ENCODE measurements around the gene AGBL4.

The AGBL4 gene

DNA sequence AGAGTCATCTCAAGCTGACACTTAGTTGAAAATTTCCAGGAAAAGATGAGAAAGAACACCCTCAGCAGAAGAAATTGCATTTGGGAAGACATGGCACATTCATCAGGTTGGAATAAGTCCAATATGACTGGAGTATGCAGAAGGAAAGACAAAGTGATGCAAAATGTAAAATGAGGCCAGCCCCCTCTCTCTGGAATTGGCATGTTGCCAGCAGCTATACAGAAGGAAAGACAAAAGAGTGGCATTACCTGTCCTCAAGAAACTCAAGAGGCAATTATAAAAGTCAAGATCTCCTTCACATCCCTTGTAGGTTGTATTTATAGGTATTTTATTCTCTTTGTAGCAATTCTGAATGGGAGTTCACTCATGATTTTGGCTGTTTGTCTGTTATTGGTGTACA lies 426.3 kb downstream of the AGBL4 start:
- TF ChIP-seq, protein P1, sequence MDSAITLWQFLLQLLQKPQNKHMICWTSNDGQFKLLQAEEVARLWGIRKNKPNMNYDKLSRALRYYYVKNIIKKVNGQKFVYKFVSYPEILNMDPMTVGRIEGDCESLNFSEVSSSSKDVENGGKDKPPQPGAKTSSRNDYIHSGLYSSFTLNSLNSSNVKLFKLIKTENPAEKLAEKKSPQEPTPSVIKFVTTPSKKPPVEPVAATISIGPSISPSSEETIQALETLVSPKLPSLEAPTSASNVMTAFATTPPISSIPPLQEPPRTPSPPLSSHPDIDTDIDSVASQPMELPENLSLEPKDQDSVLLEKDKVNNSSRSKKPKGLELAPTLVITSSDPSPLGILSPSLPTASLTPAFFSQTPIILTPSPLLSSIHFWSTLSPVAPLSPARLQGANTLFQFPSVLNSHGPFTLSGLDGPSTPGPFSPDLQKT (IDR thresholded peaks at IDR 0.05; ENCODE audit: borderline replicate concordance, low read depth, low read length): no peak
- no peak for TF ChIP-seq ZNF560 (tag by site-specific recombination; IDR thresholded peaks at IDR 0.05; ENCODE audit: borderline replicate concordance)
- no peak for TF ChIP-seq RBAK (tag by site-specific recombination; IDR thresholded peaks at IDR 0.05)
- TF ChIP-seq ZBTB17 (tag by site-specific recombination; IDR thresholded peaks at IDR 0.05): no peak
- TF ChIP-seq ZNF169 (tag by site-specific recombination; IDR thresholded peaks at IDR 0.05): no peak
- no peak for TF ChIP-seq ZSCAN23 (tag by site-specific recombination; IDR thresholded peaks at IDR 0.05)
- no peak for TF ChIP-seq KLF16 (tag by site-specific recombination; IDR thresholded peaks at IDR 0.05)
- TF ChIP-seq ZNF785 (tag by site-specific recombination; IDR thresholded peaks at IDR 0.05): no peak
- TF ChIP-seq, protein P2, sequence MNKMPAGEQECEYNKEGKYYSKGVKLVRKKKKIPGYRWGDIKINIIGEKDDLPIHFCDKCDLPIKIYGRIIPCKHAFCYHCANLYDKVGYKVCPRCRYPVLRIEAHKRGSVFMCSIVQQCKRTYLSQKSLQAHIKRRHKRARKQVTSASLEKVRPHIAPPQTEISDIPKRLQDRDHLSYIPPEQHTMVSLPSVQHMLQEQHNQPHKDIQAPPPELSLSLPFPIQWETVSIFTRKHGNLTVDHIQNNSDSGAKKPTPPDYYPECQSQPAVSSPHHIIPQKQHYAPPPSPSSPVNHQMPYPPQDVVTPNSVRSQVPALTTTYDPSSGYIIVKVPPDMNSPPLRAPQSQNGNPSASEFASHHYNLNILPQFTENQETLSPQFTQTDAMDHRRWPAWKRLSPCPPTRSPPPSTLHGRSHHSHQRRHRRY (tag by site-specific recombination; IDR thresholded peaks at IDR 0.05): no peak
- TF ChIP-seq, protein P3, sequence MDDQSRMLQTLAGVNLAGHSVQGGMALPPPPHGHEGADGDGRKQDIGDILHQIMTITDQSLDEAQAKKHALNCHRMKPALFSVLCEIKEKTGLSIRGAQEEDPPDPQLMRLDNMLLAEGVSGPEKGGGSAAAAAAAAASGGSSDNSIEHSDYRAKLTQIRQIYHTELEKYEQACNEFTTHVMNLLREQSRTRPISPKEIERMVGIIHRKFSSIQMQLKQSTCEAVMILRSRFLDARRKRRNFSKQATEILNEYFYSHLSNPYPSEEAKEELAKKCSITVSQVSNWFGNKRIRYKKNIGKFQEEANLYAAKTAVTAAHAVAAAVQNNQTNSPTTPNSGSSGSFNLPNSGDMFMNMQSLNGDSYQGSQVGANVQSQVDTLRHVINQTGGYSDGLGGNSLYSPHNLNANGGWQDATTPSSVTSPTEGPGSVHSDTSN (CRISPR knock-in tag; IDR thresholded peaks at IDR 0.05): no peak
- TF ChIP-seq, protein P4, sequence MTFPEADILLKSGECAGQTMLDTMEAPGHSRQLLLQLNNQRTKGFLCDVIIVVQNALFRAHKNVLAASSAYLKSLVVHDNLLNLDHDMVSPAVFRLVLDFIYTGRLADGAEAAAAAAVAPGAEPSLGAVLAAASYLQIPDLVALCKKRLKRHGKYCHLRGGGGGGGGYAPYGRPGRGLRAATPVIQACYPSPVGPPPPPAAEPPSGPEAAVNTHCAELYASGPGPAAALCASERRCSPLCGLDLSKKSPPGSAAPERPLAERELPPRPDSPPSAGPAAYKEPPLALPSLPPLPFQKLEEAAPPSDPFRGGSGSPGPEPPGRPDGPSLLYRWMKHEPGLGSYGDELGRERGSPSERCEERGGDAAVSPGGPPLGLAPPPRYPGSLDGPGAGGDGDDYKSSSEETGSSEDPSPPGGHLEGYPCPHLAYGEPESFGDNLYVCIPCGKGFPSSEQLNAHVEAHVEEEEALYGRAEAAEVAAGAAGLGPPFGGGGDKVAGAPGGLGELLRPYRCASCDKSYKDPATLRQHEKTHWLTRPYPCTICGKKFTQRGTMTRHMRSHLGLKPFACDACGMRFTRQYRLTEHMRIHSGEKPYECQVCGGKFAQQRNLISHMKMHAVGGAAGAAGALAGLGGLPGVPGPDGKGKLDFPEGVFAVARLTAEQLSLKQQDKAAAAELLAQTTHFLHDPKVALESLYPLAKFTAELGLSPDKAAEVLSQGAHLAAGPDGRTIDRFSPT (tag by site-specific recombination; IDR thresholded peaks at IDR 0.05): no peak
- TF ChIP-seq ZFP41 (tag by site-specific recombination; IDR thresholded peaks at IDR 0.05; ENCODE audit: borderline replicate concordance): no peak
- no peak for TF ChIP-seq ZFP3 (tag by site-specific recombination; IDR thresholded peaks at IDR 0.05; ENCODE audit: low read depth)
- TF ChIP-seq, protein P5, sequence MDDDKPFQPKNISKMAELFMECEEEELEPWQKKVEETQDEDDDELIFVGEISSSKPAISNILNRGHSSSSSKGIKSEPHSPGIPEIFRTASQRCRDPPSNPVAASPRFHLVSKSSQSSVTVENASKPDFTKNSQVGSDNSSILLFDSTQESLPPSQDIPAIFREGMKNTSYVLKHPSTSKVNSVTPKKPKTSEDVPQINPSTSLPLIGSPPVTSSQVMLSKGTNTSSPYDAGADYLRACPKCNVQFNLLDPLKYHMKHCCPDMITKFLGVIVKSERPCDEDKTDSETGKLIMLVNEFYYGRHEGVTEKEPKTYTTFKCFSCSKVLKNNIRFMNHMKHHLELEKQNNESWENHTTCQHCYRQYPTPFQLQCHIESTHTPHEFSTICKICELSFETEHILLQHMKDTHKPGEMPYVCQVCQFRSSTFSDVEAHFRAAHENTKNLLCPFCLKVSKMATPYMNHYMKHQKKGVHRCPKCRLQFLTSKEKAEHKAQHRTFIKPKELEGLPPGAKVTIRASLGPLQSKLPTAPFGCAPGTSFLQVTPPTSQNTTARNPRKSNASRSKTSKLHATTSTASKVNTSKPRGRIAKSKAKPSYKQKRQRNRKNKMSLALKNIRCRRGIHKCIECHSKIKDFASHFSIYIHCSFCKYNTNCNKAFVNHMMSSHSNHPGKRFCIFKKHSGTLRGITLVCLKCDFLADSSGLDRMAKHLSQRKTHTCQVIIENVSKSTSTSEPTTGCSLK (tag by site-specific recombination; IDR thresholded peaks at IDR 0.05): no peak
- no peak for TF ChIP-seq ZNF548 (tag by site-specific recombination; IDR thresholded peaks at IDR 0.05)
- TF ChIP-seq, protein P6, sequence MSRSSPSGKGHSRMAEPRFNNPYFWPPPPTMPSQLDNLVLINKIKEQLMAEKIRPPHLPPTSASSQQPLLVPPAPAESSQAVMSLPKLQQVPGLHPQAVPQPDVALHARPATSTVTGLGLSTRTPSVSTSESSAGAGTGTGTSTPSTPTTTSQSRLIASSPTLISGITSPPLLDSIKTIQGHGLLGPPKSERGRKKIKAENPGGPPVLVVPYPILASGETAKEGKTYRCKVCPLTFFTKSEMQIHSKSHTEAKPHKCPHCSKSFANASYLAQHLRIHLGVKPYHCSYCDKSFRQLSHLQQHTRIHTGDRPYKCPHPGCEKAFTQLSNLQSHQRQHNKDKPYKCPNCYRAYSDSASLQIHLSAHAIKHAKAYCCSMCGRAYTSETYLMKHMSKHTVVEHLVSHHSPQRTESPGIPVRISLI (tag by site-specific recombination; IDR thresholded peaks at IDR 0.05): no peak
- TF ChIP-seq, protein P7, sequence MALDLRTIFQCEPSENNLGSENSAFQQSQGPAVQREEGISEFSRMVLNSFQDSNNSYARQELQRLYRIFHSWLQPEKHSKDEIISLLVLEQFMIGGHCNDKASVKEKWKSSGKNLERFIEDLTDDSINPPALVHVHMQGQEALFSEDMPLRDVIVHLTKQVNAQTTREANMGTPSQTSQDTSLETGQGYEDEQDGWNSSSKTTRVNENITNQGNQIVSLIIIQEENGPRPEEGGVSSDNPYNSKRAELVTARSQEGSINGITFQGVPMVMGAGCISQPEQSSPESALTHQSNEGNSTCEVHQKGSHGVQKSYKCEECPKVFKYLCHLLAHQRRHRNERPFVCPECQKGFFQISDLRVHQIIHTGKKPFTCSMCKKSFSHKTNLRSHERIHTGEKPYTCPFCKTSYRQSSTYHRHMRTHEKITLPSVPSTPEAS (tag by site-specific recombination; IDR thresholded peaks at IDR 0.05): no peak
- TF ChIP-seq ZNF707 (tag by site-specific recombination; IDR thresholded peaks at IDR 0.05): no peak
- TF ChIP-seq, protein P8, sequence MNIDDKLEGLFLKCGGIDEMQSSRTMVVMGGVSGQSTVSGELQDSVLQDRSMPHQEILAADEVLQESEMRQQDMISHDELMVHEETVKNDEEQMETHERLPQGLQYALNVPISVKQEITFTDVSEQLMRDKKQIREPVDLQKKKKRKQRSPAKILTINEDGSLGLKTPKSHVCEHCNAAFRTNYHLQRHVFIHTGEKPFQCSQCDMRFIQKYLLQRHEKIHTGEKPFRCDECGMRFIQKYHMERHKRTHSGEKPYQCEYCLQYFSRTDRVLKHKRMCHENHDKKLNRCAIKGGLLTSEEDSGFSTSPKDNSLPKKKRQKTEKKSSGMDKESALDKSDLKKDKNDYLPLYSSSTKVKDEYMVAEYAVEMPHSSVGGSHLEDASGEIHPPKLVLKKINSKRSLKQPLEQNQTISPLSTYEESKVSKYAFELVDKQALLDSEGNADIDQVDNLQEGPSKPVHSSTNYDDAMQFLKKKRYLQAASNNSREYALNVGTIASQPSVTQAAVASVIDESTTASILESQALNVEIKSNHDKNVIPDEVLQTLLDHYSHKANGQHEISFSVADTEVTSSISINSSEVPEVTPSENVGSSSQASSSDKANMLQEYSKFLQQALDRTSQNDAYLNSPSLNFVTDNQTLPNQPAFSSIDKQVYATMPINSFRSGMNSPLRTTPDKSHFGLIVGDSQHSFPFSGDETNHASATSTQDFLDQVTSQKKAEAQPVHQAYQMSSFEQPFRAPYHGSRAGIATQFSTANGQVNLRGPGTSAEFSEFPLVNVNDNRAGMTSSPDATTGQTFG (tag by site-specific recombination; IDR thresholded peaks at IDR 0.05; ENCODE audit: borderline replicate concordance): no peak
- Histone ChIP-seq H3K27ac (ENCODE audit: extremely low read depth, low read depth, low read length) (no peak overlapping the region), H3K4me3 (ENCODE audit: low read depth, low read length) (no peak overlapping the region), H3K36me3 (ENCODE audit: control insufficient read depth in 2 of 2, insufficient read depth in 1 of 2, low read length in 2 of 2) (no peaks in the 10 kb centered on the region), H3K9me3 (ENCODE audit: control insufficient read depth, insufficient read depth, low read depth, low read length) (no peaks in the 10 kb centered on the region), H3K4me1 (ENCODE audit: control insufficient read depth, insufficient read depth, low read length) (no peaks in the 10 kb centered on the region)
- CTCF ChIA-PET: no interaction called here
- POLR2A ChIA-PET: no interaction called here

All from HEK293 (cell line).